Trophoblast cell (in vitro differentiated cells and primary cell): ENCODE measurements around the gene ZNF775.
A peak's percentile ranks its signal among the peaks of the same experiment; 100 is the strongest.

ENCODE experiments used
- DNase-seq, 2 donors: peaks; one replicate each; pipeline ENCODE4 v3.0.0-alpha.2; 2016
- H2AFZ ChIP-seq: 2 replicates; pipeline ENCODE4 v1.6.1; 2013; ENCODE audit warnings: low read length, moderate library complexity, mild to moderate bottlenecking; ENCODE audit not compliant: insufficient read depth, poor library complexity
- H2AK5ac ChIP-seq: 2 replicates; pipeline ENCODE4 v1.6.1; 2013; ENCODE audit warnings: mild to moderate bottlenecking, low read length
- H2BK120ac ChIP-seq: 2 replicates; pipeline ENCODE4 v1.6.1; 2013; ENCODE audit warnings: low read length, mild to moderate bottlenecking, moderate library complexity; ENCODE audit not compliant: insufficient read depth, poor library complexity
- H2BK12ac ChIP-seq: 2 replicates; pipeline ENCODE4 v1.6.1; 2013; ENCODE audit warnings: mild to moderate bottlenecking, low read length, moderate library complexity
- H2BK5ac ChIP-seq: 2 replicates; pipeline ENCODE4 v1.6.1; 2013; ENCODE audit warnings: low read length, low read depth, moderate library complexity, mild to moderate bottlenecking; ENCODE audit not compliant: poor library complexity
- H3K14ac ChIP-seq: 2 replicates; pipeline ENCODE4 v1.6.1; 2013; ENCODE audit warnings: mild to moderate bottlenecking, low read length
- H3K18ac ChIP-seq: 2 replicates; pipeline ENCODE4 v1.6.1; 2013; ENCODE audit warnings: mild to moderate bottlenecking, low read length
- H3K23ac ChIP-seq: 2 replicates; pipeline ENCODE4 v1.6.1; 2013; ENCODE audit warnings: low read length
- H3K27ac ChIP-seq: 2 replicates; pipeline ENCODE4 v1.5.1; 2013; ENCODE audit warnings: low read depth, mild to moderate bottlenecking, inconsistent platforms, low read length, moderate library complexity
- H3K27me3 ChIP-seq: 2 replicates; pipeline ENCODE4 v1.6.1; 2013; ENCODE audit warnings: inconsistent platforms, mild to moderate bottlenecking, low read length, moderate library complexity; ENCODE audit not compliant: insufficient read depth
- H3K36me3 ChIP-seq, 2 experiments: 1 replicate in 1 of 2; 2 replicates in 1 of 2; pipeline ENCODE4 v1.6.1; 2013; ENCODE audit warnings: low read length in 2 of 2, mild to moderate bottlenecking in 2 of 2, moderate library complexity in 1 of 2; ENCODE audit not compliant: insufficient read depth in 2 of 2, control insufficient read depth in 1 of 2
- H3K4ac ChIP-seq: 2 replicates; pipeline ENCODE4 v1.6.1; 2013; ENCODE audit warnings: low read depth, mild to moderate bottlenecking, low read length, moderate library complexity
- H3K4me1 ChIP-seq, 2 experiments: 1 replicate in 1 of 2; 2 replicates in 1 of 2; pipeline ENCODE4 v1.6.1; 2013; ENCODE audit warnings: low read length in 2 of 2, mild to moderate bottlenecking in 2 of 2, moderate library complexity in 1 of 2; ENCODE audit not compliant: insufficient read depth in 2 of 2, control insufficient read depth in 1 of 2
- H3K4me2 ChIP-seq: 2 replicates; pipeline ENCODE4 v1.6.1; 2013; ENCODE audit warnings: inconsistent platforms, mild to moderate bottlenecking, low read length, moderate library complexity
- H3K4me3 ChIP-seq: 2 replicates; pipeline ENCODE4 v1.5.1; 2013; ENCODE audit warnings: mild to moderate bottlenecking, low read depth, low read length, inconsistent platforms
- H3K79me1 ChIP-seq: one replicate; pipeline ENCODE4 v1.6.1; 2013; ENCODE audit warnings: low read length
- H3K79me2 ChIP-seq: 2 replicates; pipeline ENCODE4 v1.6.1; 2013; ENCODE audit warnings: low read length, mild to moderate bottlenecking; ENCODE audit not compliant: control insufficient read depth, insufficient read depth, poor library complexity
- H3K9ac ChIP-seq: 2 replicates; pipeline ENCODE4 v1.6.1; 2013; ENCODE audit warnings: mild to moderate bottlenecking, low read length
- H3K9me3 ChIP-seq: 2 replicates; pipeline ENCODE4 v1.6.1; 2013; ENCODE audit warnings: low read depth, mild to moderate bottlenecking, control low read depth, inconsistent platforms, low read length; ENCODE audit not compliant: insufficient read depth
- H4K12ac ChIP-seq: 2 replicates; pipeline ENCODE4 v1.6.1; 2013; ENCODE audit warnings: low read depth, mild to moderate bottlenecking, low read length, moderate library complexity
- H4K8ac ChIP-seq: 2 replicates; pipeline ENCODE4 v1.6.1; 2013; ENCODE audit warnings: low read depth, mild to moderate bottlenecking, low read length, moderate library complexity
- H4K91ac ChIP-seq: one replicate; pipeline ENCODE4 v1.6.1; 2013; ENCODE audit warnings: low read depth, mild to moderate bottlenecking, low read length, moderate library complexity
- WGBS: extraction: QIAGEN DNeasy Blood & Tissue Kit; methylation state at CpG from one replicate; pipeline ENCODE4 v1.1.7; 2013; ENCODE audit warnings: missing lambda C conversion rate; ENCODE audit not compliant: insufficient read length, insufficient coverage; ENCODE audit errors: extremely low coverage; 5-methylcytosine and 5-hydroxymethylcytosine counted together

Gene ZNF775

GRCh38 chr7:150420242-150420641 lies 41.1 kb downstream of the ZNF775 start:
- Histone ChIP-seq H3K4me3 (no peak overlapping the region), H3K9ac (peak overlapping the region; percentile 2), H3K9me3 (no peaks in the 10 kb centered on the region), H3K4me1 (peaks cover 8% of the 10 kb centered on the region in 2 experiments), H4K91ac (no peak overlapping the region), H3K18ac (no peak overlapping the region), H4K12ac (no peak overlapping the region), H3K27ac (no peak overlapping the region), H2BK120ac (no peak overlapping the region), H3K4me2 (no peak overlapping the region), H4K8ac (no peak overlapping the region), H3K14ac (no peak overlapping the region), H3K79me1 (no peaks in the 10 kb centered on the region), H3K79me2 (no peaks in the 10 kb centered on the region), H3K23ac (no peak overlapping the region), H2AFZ (no peak overlapping the region), H3K36me3 (no peaks in the 10 kb centered on the region), H2BK12ac (peak overlapping the region; percentile 11), H2AK5ac (no peak overlapping the region), H3K27me3 (no peaks in the 10 kb centered on the region), H3K4ac (no peak overlapping the region), H2BK5ac (no peak overlapping the region)
- WGBS: no CpG with 5 or more reads among the region's 2 CpGs
- no peak for DNase-seq

GRCh38 chr7:150420987-150421674 lies 42.0 kb downstream of the ZNF775 start:
- Histone ChIP-seq H3K9ac (no peak overlapping the region), H3K79me1 (no peaks in the 10 kb centered on the region), H3K4ac (no peak overlapping the region), H3K4me3 (no peak overlapping the region), H3K27ac (no peak overlapping the region), H2BK5ac (no peak overlapping the region), H2BK12ac (no peak overlapping the region), H3K4me1 (peaks cover 2% of the 10 kb centered on the region in 2 experiments), H4K8ac (no peak overlapping the region), H2BK120ac (no peak overlapping the region), H3K4me2 (no peak overlapping the region), H4K12ac (no peak overlapping the region), H3K14ac (no peak overlapping the region), H3K9me3 (no peaks in the 10 kb centered on the region), H3K18ac (no peak overlapping the region), H2AFZ (no peak overlapping the region), H3K79me2 (no peaks in the 10 kb centered on the region), H4K91ac (no peak overlapping the region), H2AK5ac (no peak overlapping the region), H3K23ac (no peak overlapping the region), H3K27me3 (no peaks in the 10 kb centered on the region), H3K36me3 (no peaks in the 10 kb centered on the region)
- WGBS: no CpG with 5 or more reads among the region's 27 CpGs
- DNase-seq: peak; percentile 78 to 95

GRCh38 chr7:150421831-150422230 lies 42.7 kb downstream of the ZNF775 start:
- H3K27me3 ChIP-seq: no peaks in the 10 kb centered on the region
- H3K27ac ChIP-seq: no peak overlapping the region
- no peak overlapping the region for H4K91ac ChIP-seq

GRCh38 chr7:150425670-150426069 lies 46.5 kb downstream of the ZNF775 start:
- Histone ChIP-seq H4K91ac (no peak overlapping the region), H2BK5ac (no peak overlapping the region), H2AFZ (no peak overlapping the region), H3K36me3 (no peaks in the 10 kb centered on the region), H2BK12ac (no peak overlapping the region), H3K27ac (no peak overlapping the region), H3K4ac (no peak overlapping the region), H2BK120ac (no peak overlapping the region), H3K23ac (no peak overlapping the region), H4K12ac (no peak overlapping the region), H3K27me3 (no peaks in the 10 kb centered on the region), H3K79me1 (no peaks in the 10 kb centered on the region), H2AK5ac (no peak overlapping the region), H3K4me1 (peaks cover 0 to 3% of the 10 kb centered on the region in 2 experiments), H3K9me3 (no peaks in the 10 kb centered on the region), H3K4me2 (no peak overlapping the region), H3K4me3 (no peak overlapping the region), H3K18ac (no peak overlapping the region), H4K8ac (no peak overlapping the region), H3K14ac (no peak overlapping the region), H3K79me2 (no peaks in the 10 kb centered on the region), H3K9ac (no peak overlapping the region)
- no CpG with 5 or more reads among the region's 4 CpGs for WGBS
- DNase-seq: no peak

More at GRCh38 chr7:150421831-150422230, 42.7 kb downstream of the ZNF775 start:
- no CpG with 5 or more reads among the region's 17 CpGs for WGBS
- Histone ChIP-seq H3K79me2 (no peaks in the 10 kb centered on the region), H2BK12ac (no peak overlapping the region), H2AFZ (no peak overlapping the region), H3K9me3 (no peaks in the 10 kb centered on the region), H4K12ac (no peak overlapping the region), H3K4me2 (no peak overlapping the region), H3K4me1 (no peaks in the 10 kb centered on the region), H3K23ac (no peak overlapping the region), H4K8ac (no peak overlapping the region), H3K4ac (no peak overlapping the region), H3K4me3 (no peak overlapping the region), H3K9ac (no peak overlapping the region), H2AK5ac (no peak overlapping the region), H3K36me3 (no peaks in the 10 kb centered on the region), H3K14ac (no peak overlapping the region), H2BK5ac (no peak overlapping the region), H2BK120ac (no peak overlapping the region), H3K18ac (no peak overlapping the region), H3K79me1 (no peaks in the 10 kb centered on the region)
- DNase-seq: no peak
